Activated gamma-delta T cell treated with anti-CD3 and anti-CD28 coated beads, Interleukin-2, amount 50 U/mL, for 16 hours (primary cell): ENCODE results near the gene NOP56.

Experiments
- DNase-seq: peaks from one replicate; pipeline ENCODE4 v3.0.0-alpha.2; 2020; ENCODE audit warnings: low read depth

The NOP56 gene

GRCh38 chr20:2703716-2704475, 51.5 kb downstream of the NOP56 start:
- DNase-seq = no peak

GRCh38 chr20:2705931-2706645, 53.7 kb downstream of the NOP56 start:
- DNase-seq = no peak

- DNase-seq = no peak
Observed at GRCh38 chr20:2706688-2707352, 54.4 kb downstream of the NOP56 start.

DNA sequence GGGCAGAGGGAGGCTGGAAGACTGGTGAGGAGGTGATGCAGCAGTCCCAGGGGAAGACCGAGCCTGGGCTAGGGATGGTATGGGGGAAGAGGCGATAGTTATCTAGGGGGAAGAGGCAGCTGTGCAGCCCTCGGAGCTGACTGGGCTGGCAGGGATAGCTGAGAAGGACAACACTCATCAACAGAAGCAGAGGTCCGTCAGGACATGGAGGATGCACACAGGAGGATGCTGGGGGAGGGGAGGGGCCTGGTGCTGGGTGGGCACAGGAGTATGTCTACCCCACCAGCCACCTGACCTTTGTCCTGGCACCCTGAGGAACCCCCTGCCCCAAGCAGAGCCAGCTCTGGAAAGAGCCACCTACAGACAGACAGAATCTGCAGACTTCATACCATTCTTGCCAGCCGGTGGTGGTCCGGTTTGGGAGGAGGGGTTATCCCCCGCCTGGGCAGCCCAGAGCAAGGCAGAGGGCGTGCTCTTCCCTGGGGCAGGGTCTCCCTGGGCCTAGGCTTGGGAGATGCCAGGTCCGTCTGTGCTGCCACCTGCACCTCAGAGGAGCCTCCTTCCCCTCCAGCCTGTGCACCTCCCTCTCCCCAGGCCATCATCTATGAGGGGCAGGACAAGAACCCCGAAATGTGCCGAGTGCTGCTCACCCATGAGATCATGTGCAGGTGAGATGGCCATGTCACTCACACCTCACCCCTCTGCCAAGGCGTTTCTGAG, 55.1 kb downstream of the NOP56 start:
- no peak for DNase-seq
